Epidermal melanocyte (primary cell): ENCODE results near the gene NFATC2IP.
A peak's percentile ranks its signal among the peaks of the same experiment; 100 is the strongest.

Experiments
- DNase-seq: peaks from one replicate; pipeline ENCODE4 v3.0.0; 2011; ENCODE audit warnings: low spot score; ENCODE audit not compliant: insufficient read length

The NFATC2IP gene

GRCh38 chr16:28950648-28951409 is at the start of gene NFATC2IP:
Gene NFATC2IP, plus strand, starts transcription at chr16:28950937. Its CDS starts 75 bp downstream, at chr16:28951012.
- DNase-seq = peak; percentile 99

- DNase-seq = no peak
Measured at GRCh38 chr16:28901862-28902261, 48.9 kb upstream of the NFATC2IP start.

- no peak for DNase-seq
Measured at GRCh38 chr16:28902909-28903308, 47.8 kb upstream of the NFATC2IP start.

- no peak for DNase-seq
Measured at GRCh38 chr16:28903344-28904042, 47.2 kb upstream of the NFATC2IP start.

GRCh38 chr16:28904363-28904762 is 46.4 kb upstream of the NFATC2IP start:
- DNase-seq = no peak

GRCh38 chr16:28904828-28905227 is 45.9 kb upstream of the NFATC2IP start:
- DNase-seq = no peak

GRCh38 chr16:28905229-28905754 is 45.4 kb upstream of the NFATC2IP start:
- no peak for DNase-seq

GRCh38 chr16:28905800-28906372 is 44.9 kb upstream of the NFATC2IP start:
- DNase-seq = no peak

GRCh38 chr16:28910086-28911031 is 40.4 kb upstream of the NFATC2IP start:
- no peak for DNase-seq

- no peak for DNase-seq
Measured at GRCh38 chr16:28912558-28912957, 38.2 kb upstream of the NFATC2IP start.

GRCh38 chr16:28913946-28914724 is 36.6 kb upstream of the NFATC2IP start:
- no peak for DNase-seq

GRCh38 chr16:28915181-28915580 is 35.6 kb upstream of the NFATC2IP start:
- no peak for DNase-seq

GRCh38 chr16:28917095-28917494 is 33.6 kb upstream of the NFATC2IP start:
- no peak for DNase-seq

- DNase-seq = no peak
Measured at GRCh38 chr16:28918698-28919097, 32.0 kb upstream of the NFATC2IP start.

GRCh38 chr16:28923231-28923587 is 27.5 kb upstream of the NFATC2IP start:
- no peak for DNase-seq

- no peak for DNase-seq
Measured at GRCh38 chr16:28923652-28924398, 26.9 kb upstream of the NFATC2IP start.

- no peak for DNase-seq
Measured at GRCh38 chr16:28924399-28924761, 26.4 kb upstream of the NFATC2IP start.

GRCh38 chr16:28924762-28925385 is 25.9 kb upstream of the NFATC2IP start, which contains the start of gene RABEP2:
Gene RABEP2, minus strand, starts transcription at chr16:28925238. Its CDS starts 75 bp downstream, at chr16:28925163.
- DNase-seq = peak; percentile 100
